ENCODE results near the gene PDIA5.

Gene PDIA5

GRCh38 chr3:123152687-123153086 is 85.9 kb downstream of the PDIA5 start:
- no peaks in the 10 kb centered on the region for H3K9me3 ChIP-seq (ENCODE audit: low read length)
- H3K9ac ChIP-seq (ENCODE audit: low read length) = no peak overlapping the region
- H3K4me3 ChIP-seq (ENCODE audit: low read depth, low read length, poor library complexity, severe bottlenecking) = no peak overlapping the region
- H3K36me3 ChIP-seq (ENCODE audit: insufficient read depth, low read length) = peaks cover 17% of the 10 kb centered on the region; the same call in 1 of the 2 replicates
- H2AFZ ChIP-seq (ENCODE audit: low read length) = no peak overlapping the region
- no peaks in the 10 kb centered on the region for H3F3A ChIP-seq (ENCODE audit: insufficient read depth, low read length)
- no peaks in the 10 kb centered on the region for H3K79me2 ChIP-seq (ENCODE audit: insufficient read depth, low read length)
- H3K27ac ChIP-seq (ENCODE audit: low read depth, low read length, poor library complexity, severe bottlenecking) = no peak overlapping the region
- H3K4me1 ChIP-seq (ENCODE audit: insufficient read depth, low read length, severe bottlenecking) = peaks cover 8% of the 10 kb centered on the region
- no peaks in the 10 kb centered on the region for H3K27me3 ChIP-seq (ENCODE audit: insufficient read depth, low read length)
- no peaks in the 10 kb centered on the region for H3K9me2 ChIP-seq (ENCODE audit: low read depth, low read length)
- H3K4me2 ChIP-seq (ENCODE audit: low read length) = no peak overlapping the region
- no peaks in the 10 kb centered on the region for H4K20me1 ChIP-seq (ENCODE audit: insufficient read depth, low read length)
- no peak for TF ChIP-seq EZH2 (IDR thresholded peaks at IDR 0.05; ENCODE audit: borderline replicate concordance, low read length)
- TF ChIP-seq CTCF (IDR thresholded peaks at IDR 0.05; ENCODE audit: low read length) = no peak

GRCh38 chr3:123153125-123154019 is 86.5 kb downstream of the PDIA5 start:
- Histone ChIP-seq H3F3A (ENCODE audit: insufficient read depth, low read length) (no peaks in the 10 kb centered on the region), H3K79me2 (ENCODE audit: insufficient read depth, low read length) (no peaks in the 10 kb centered on the region), H4K20me1 (ENCODE audit: insufficient read depth, low read length) (no peaks in the 10 kb centered on the region), H3K4me2 (ENCODE audit: low read length) (no peak overlapping the region), H3K36me3 (ENCODE audit: insufficient read depth, low read length) (peaks cover 17% of the 10 kb centered on the region; the same call in 1 of the 2 replicates), H3K9ac (ENCODE audit: low read length) (no peak overlapping the region), H3K4me1 (ENCODE audit: insufficient read depth, low read length, severe bottlenecking) (peaks cover 8% of the 10 kb centered on the region), H3K4me3 (ENCODE audit: low read depth, low read length, poor library complexity, severe bottlenecking) (no peak overlapping the region), H2AFZ (ENCODE audit: low read length) (no peak overlapping the region), H3K9me2 (ENCODE audit: low read depth, low read length) (no peaks in the 10 kb centered on the region), H3K9me3 (ENCODE audit: low read length) (no peaks in the 10 kb centered on the region), H3K27me3 (ENCODE audit: insufficient read depth, low read length) (no peaks in the 10 kb centered on the region), H3K27ac (ENCODE audit: low read depth, low read length, poor library complexity, severe bottlenecking) (no peak overlapping the region)
- TF ChIP-seq CTCF (IDR thresholded peaks at IDR 0.05; ENCODE audit: low read length) (peak; percentile 9; the same call in 1 of the 2 replicates), EZH2 (IDR thresholded peaks at IDR 0.05; ENCODE audit: borderline replicate concordance, low read length) (no peak)

- Histone ChIP-seq H3K27ac (ENCODE audit: low read depth, low read length, poor library complexity, severe bottlenecking) (no peak overlapping the region), H3K9me3 (ENCODE audit: low read length) (no peaks in the 10 kb centered on the region), H3K4me2 (ENCODE audit: low read length) (no peak overlapping the region), H3K36me3 (ENCODE audit: insufficient read depth, low read length) (peaks cover 17% of the 10 kb centered on the region; the same call in 1 of the 2 replicates), H3K9me2 (ENCODE audit: low read depth, low read length) (no peaks in the 10 kb centered on the region), H4K20me1 (ENCODE audit: insufficient read depth, low read length) (no peaks in the 10 kb centered on the region), H3F3A (ENCODE audit: insufficient read depth, low read length) (no peaks in the 10 kb centered on the region), H3K79me2 (ENCODE audit: insufficient read depth, low read length) (no peaks in the 10 kb centered on the region), H3K4me1 (ENCODE audit: insufficient read depth, low read length, severe bottlenecking) (peaks cover 8% of the 10 kb centered on the region), H2AFZ (ENCODE audit: low read length) (no peak overlapping the region), H3K4me3 (ENCODE audit: low read depth, low read length, poor library complexity, severe bottlenecking) (no peak overlapping the region), H3K9ac (ENCODE audit: low read length) (no peak overlapping the region), H3K27me3 (ENCODE audit: insufficient read depth, low read length) (no peaks in the 10 kb centered on the region)
- TF ChIP-seq EZH2 (IDR thresholded peaks at IDR 0.05; ENCODE audit: borderline replicate concordance, low read length) (no peak), CTCF (IDR thresholded peaks at IDR 0.05; ENCODE audit: low read length) (no peak)
Observed at GRCh38 chr3:123154020-123154985, 87.5 kb downstream of the PDIA5 start.
